ENCODE measurements around the gene CARD11. TPM values are rescaled to one million over a fixed set of nuclear protein-coding genes. Genes with fewer than 3 reads are reported as not detected.

CARD11 gene
- total and polyA plus RNA-seq, 4 donors = 0.18 to 1.9 (median 1.5) TPM

GRCh38 chr7:2886391-2886790 is 157.3 kb downstream of the CARD11 start:
- no peaks in the 10 kb centered on the region for H3K36me3 ChIP-seq (ENCODE audit: control insufficient read depth in 1 of 2, insufficient read depth in 2 of 2, low read length in 1 of 2)
- H3K9me3 ChIP-seq (ENCODE audit: control insufficient read depth, low read length) = no peaks in the 10 kb centered on the region
- WGBS, 2 donors = 67 to 84% methylated on average over 5 of the region's 5 CpGs
- H3K4me3 ChIP-seq (ENCODE audit: low read length in 2 of 2) = no peak overlapping the region
- no peaks in the 10 kb centered on the region for H3K27me3 ChIP-seq (ENCODE audit: control insufficient read depth in 1 of 2, insufficient read depth in 2 of 2, low read length in 1 of 2)
- no peaks in the 10 kb centered on the region for H3K4me1 ChIP-seq (ENCODE audit: control insufficient read depth in 1 of 2, insufficient read depth in 2 of 2, low read length in 2 of 2)
- intact Hi-C loops (cut with DNase I) = loop anchor here in 1 of 2 donors (5.0 kb wide), 1 partner anchor 271 kb away; no protein-coding TSS in a partner anchor
- DNase-seq (no peak), ATAC-seq (ENCODE audit: low FRiP score) (no peak)
- H3K27ac ChIP-seq (ENCODE audit: low read depth in 1 of 2, low read length in 2 of 2) = no peak overlapping the region

GRCh38 chr7:2884161-2884560 is 159.5 kb downstream of the CARD11 start:
- ATAC-seq (ENCODE audit: low FRiP score) = no peak
- H3K27me3 ChIP-seq (ENCODE audit: control insufficient read depth in 1 of 2, insufficient read depth in 2 of 2, low read length in 1 of 2) = no peaks in the 10 kb centered on the region
- H3K4me1 ChIP-seq (ENCODE audit: control insufficient read depth in 1 of 2, insufficient read depth in 2 of 2, low read length in 2 of 2) = no peaks in the 10 kb centered on the region
- H3K9me3 ChIP-seq (ENCODE audit: control insufficient read depth, low read length) = no peaks in the 10 kb centered on the region
- H3K4me3 ChIP-seq (ENCODE audit: low read length in 2 of 2) = no peak overlapping the region
- DNase-seq = no peak
- intact Hi-C loops (cut with DNase I) = loop anchor here in 1 of 2 donors (5.0 kb wide), 1 partner anchor 273 kb away; no protein-coding TSS in a partner anchor
- H3K27ac ChIP-seq (ENCODE audit: low read depth in 1 of 2, low read length in 2 of 2) = no peak overlapping the region
- 39 to 44% methylated on average over 9 of the region's 9 CpGs for WGBS, 2 donors
- no peaks in the 10 kb centered on the region for H3K36me3 ChIP-seq (ENCODE audit: control insufficient read depth in 1 of 2, insufficient read depth in 2 of 2, low read length in 1 of 2)

- no peak overlapping the region for H3K27ac ChIP-seq (ENCODE audit: low read depth in 1 of 2, low read length in 2 of 2)
- no peaks in the 10 kb centered on the region for H3K27me3 ChIP-seq (ENCODE audit: control insufficient read depth in 1 of 2, insufficient read depth in 2 of 2, low read length in 1 of 2)
- no peaks in the 10 kb centered on the region for H3K4me1 ChIP-seq (ENCODE audit: control insufficient read depth in 1 of 2, insufficient read depth in 2 of 2, low read length in 2 of 2)
- ATAC-seq (ENCODE audit: low FRiP score) (no peak), DNase-seq (no peak)
- H3K36me3 ChIP-seq (ENCODE audit: control insufficient read depth in 1 of 2, insufficient read depth in 2 of 2, low read length in 1 of 2) = no peaks in the 10 kb centered on the region
- intact Hi-C loops (cut with DNase I) = loop anchor here in 1 of 2 donors (5.0 kb wide), 1 partner anchor 274 kb away; no protein-coding TSS in a partner anchor
- H3K9me3 ChIP-seq (ENCODE audit: control insufficient read depth, low read length) = no peaks in the 10 kb centered on the region
- WGBS, 2 donors = 93 to 97% methylated on average over 15 to 17 of the region's 17 CpGs
- no peak overlapping the region for H3K4me3 ChIP-seq (ENCODE audit: low read length in 2 of 2)
These were observed 160.6 kb downstream of the CARD11 start for GRCh38 chr7:2883101-2883500.

GRCh38 chr7:2882111-2882510 is 161.6 kb downstream of the CARD11 start:
- Histone ChIP-seq H3K9me3 (ENCODE audit: control insufficient read depth, low read length) (no peaks in the 10 kb centered on the region), H3K4me1 (ENCODE audit: control insufficient read depth in 1 of 2, insufficient read depth in 2 of 2, low read length in 2 of 2) (no peaks in the 10 kb centered on the region), H3K4me3 (ENCODE audit: low read length in 2 of 2) (no peak overlapping the region), H3K27me3 (ENCODE audit: control insufficient read depth in 1 of 2, insufficient read depth in 2 of 2, low read length in 1 of 2) (no peaks in the 10 kb centered on the region), H3K36me3 (ENCODE audit: control insufficient read depth in 1 of 2, insufficient read depth in 2 of 2, low read length in 1 of 2) (no peaks in the 10 kb centered on the region), H3K27ac (ENCODE audit: low read depth in 1 of 2, low read length in 2 of 2) (no peak overlapping the region)
- no peak for ATAC-seq (ENCODE audit: low FRiP score)
- WGBS, 2 donors = 89 to 90% methylated on average over 10 of the region's 10 CpGs
- no peak for DNase-seq
- intact Hi-C loops (cut with DNase I) = loop anchor here in 1 of 2 donors (5.0 kb wide), 1 partner anchor 275 kb away; no protein-coding TSS in a partner anchor

GRCh38 chr7:2880874-2881533 is 162.7 kb downstream of the CARD11 start:
- Histone ChIP-seq H3K4me1 (ENCODE audit: control insufficient read depth in 1 of 2, insufficient read depth in 2 of 2, low read length in 2 of 2) (no peaks in the 10 kb centered on the region), H3K27ac (ENCODE audit: low read depth in 1 of 2, low read length in 2 of 2) (no peak overlapping the region), H3K9me3 (ENCODE audit: control insufficient read depth, low read length) (no peaks in the 10 kb centered on the region), H3K27me3 (ENCODE audit: control insufficient read depth in 1 of 2, insufficient read depth in 2 of 2, low read length in 1 of 2) (no peaks in the 10 kb centered on the region), H3K36me3 (ENCODE audit: control insufficient read depth in 1 of 2, insufficient read depth in 2 of 2, low read length in 1 of 2) (no peaks in the 10 kb centered on the region), H3K4me3 (ENCODE audit: low read length in 2 of 2) (no peak overlapping the region)
- ATAC-seq (ENCODE audit: low FRiP score) = no peak
- WGBS, 2 donors = 58 to 59% methylated on average over 18 of the region's 18 CpGs
- intact Hi-C loops (cut with DNase I) = loop anchor here in 1 of 2 donors (5.0 kb wide), 1 partner anchor 276 kb away; no protein-coding TSS in a partner anchor
- no peak for DNase-seq

GRCh38 chr7:2880051-2880450 is 163.6 kb downstream of the CARD11 start:
- H3K27me3 ChIP-seq (ENCODE audit: control insufficient read depth in 1 of 2, insufficient read depth in 2 of 2, low read length in 1 of 2) = no peaks in the 10 kb centered on the region
- H3K9me3 ChIP-seq (ENCODE audit: control insufficient read depth, low read length) = no peaks in the 10 kb centered on the region
- WGBS, 2 donors = 74 to 77% methylated on average over 8 of the region's 8 CpGs
- H3K36me3 ChIP-seq (ENCODE audit: control insufficient read depth in 1 of 2, insufficient read depth in 2 of 2, low read length in 1 of 2) = no peaks in the 10 kb centered on the region
- no peak for DNase-seq
- H3K4me1 ChIP-seq (ENCODE audit: control insufficient read depth in 1 of 2, insufficient read depth in 2 of 2, low read length in 2 of 2) = no peaks in the 10 kb centered on the region
- ATAC-seq (ENCODE audit: low FRiP score) = no peak
- intact Hi-C loops (cut with DNase I) = loop anchor here in 1 of 2 donors (5.0 kb wide), 1 partner anchor 277 kb away; no protein-coding TSS in a partner anchor
- no peak overlapping the region for H3K4me3 ChIP-seq (ENCODE audit: low read length in 2 of 2)
- H3K27ac ChIP-seq (ENCODE audit: low read depth in 1 of 2, low read length in 2 of 2) = no peak overlapping the region

DNA sequence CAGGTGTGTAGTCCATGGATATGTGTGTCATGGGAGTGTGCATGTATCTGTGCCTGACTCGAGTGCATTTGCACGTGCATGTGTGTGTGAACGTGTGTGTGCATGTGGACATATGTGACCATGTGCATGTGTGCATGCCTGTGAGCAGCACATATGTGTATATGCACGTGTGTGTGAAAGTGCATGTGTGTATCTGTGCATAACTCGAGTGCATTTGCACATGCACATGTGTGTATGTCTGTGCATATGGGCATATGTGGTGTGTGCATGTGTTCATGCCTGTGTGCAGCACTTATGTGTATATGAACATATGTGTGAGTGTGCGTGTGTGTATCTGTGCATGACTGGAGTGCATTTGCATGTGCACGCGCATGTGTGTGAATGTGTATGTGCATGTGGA is 164.3 kb downstream of the CARD11 start:
- Histone ChIP-seq H3K4me1 (ENCODE audit: control insufficient read depth in 1 of 2, insufficient read depth in 2 of 2, low read length in 2 of 2) (no peaks in the 10 kb centered on the region), H3K9me3 (ENCODE audit: control insufficient read depth, low read length) (no peaks in the 10 kb centered on the region), H3K36me3 (ENCODE audit: control insufficient read depth in 1 of 2, insufficient read depth in 2 of 2, low read length in 1 of 2) (no peaks in the 10 kb centered on the region), H3K27ac (ENCODE audit: low read depth in 1 of 2, low read length in 2 of 2) (no peak overlapping the region), H3K4me3 (ENCODE audit: low read length in 2 of 2) (no peak overlapping the region), H3K27me3 (ENCODE audit: control insufficient read depth in 1 of 2, insufficient read depth in 2 of 2, low read length in 1 of 2) (no peaks in the 10 kb centered on the region)
- DNase-seq (no peak), ATAC-seq (ENCODE audit: low FRiP score) (no peak)
- WGBS, 2 donors = 96 to 98% methylated on average over 8 of the region's 8 CpGs
- intact Hi-C loops (cut with DNase I) = no loop called here

DNA sequence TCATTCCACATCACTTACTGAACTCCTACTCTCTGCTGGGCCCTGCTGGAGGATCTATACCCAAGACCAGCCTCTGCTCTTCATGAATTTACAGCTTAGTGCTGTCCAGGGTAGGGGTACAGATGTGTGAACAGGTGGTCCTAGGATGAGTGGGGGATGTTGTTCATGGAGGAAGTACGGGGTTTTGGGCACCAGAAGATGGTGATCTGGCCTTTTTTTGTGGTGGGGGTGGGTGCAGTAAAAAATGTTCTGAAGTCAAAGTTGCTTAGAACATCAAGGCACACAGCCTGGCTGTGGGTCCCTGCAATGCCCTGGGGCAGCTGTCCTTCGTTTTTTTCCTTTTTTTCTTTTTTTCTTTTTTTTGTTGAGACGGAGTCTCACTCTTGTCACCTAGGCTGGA is 165.4 kb downstream of the CARD11 start:
- DNase-seq (no peak), ATAC-seq (ENCODE audit: low FRiP score) (no peak)
- intact Hi-C loops (cut with DNase I) = no loop called here
- WGBS, 2 donors = 84 to 96% methylated on average over 3 of the region's 3 CpGs
- no peaks in the 10 kb centered on the region for H3K27me3 ChIP-seq (ENCODE audit: control insufficient read depth in 1 of 2, insufficient read depth in 2 of 2, low read length in 1 of 2)
- no peak overlapping the region for H3K27ac ChIP-seq (ENCODE audit: low read depth in 1 of 2, low read length in 2 of 2)
- H3K4me3 ChIP-seq (ENCODE audit: low read length in 2 of 2) = no peak overlapping the region
- no peaks in the 10 kb centered on the region for H3K4me1 ChIP-seq (ENCODE audit: control insufficient read depth in 1 of 2, insufficient read depth in 2 of 2, low read length in 2 of 2)
- no peaks in the 10 kb centered on the region for H3K36me3 ChIP-seq (ENCODE audit: control insufficient read depth in 1 of 2, insufficient read depth in 2 of 2, low read length in 1 of 2)
- H3K9me3 ChIP-seq (ENCODE audit: control insufficient read depth, low read length) = no peaks in the 10 kb centered on the region
